ENCODE data around the gene GPR84. TPM values are rescaled to one million over a fixed set of nuclear protein-coding genes. Genes with fewer than 3 reads are reported as not detected.

GPR84 gene
- total RNA-seq, 2 donors from 2014 or later = 0.24 to 2.2 TPM

- Mint-ChIP-seq H3K27ac (peak overlapping the region; percentile 26), H3K4me3 (no peak overlapping the region), H3K36me3 (ENCODE audit: low read depth) (no peaks in the 10 kb centered on the region), H3K9me3 (no peaks in the 10 kb centered on the region), H3K27me3 (no peaks in the 10 kb centered on the region), H3K4me1 (peaks cover 12% of the 10 kb centered on the region)
- no peak for ATAC-seq (replicated peaks)
Observed at GRCh38 chr12:54386403-54387113, 22.3 kb upstream of the GPR84 start.

GRCh38 chr12:54385251-54385914 is 21.1 kb upstream of the GPR84 start:
- no peak overlapping the region for H3K4me3 Mint-ChIP-seq

GRCh38 chr12:54384591-54385041 is 20.3 kb upstream of the GPR84 start, which contains the start of gene ZNF385A:
Gene ZNF385A (minus strand): TSS chr12:54384733. CDS start chr12:54384514, 219 bp downstream.
- no peak for ATAC-seq (replicated peaks)
- Mint-ChIP-seq H3K4me3 (no peak within 1 kb of the TSS), H3K36me3 (ENCODE audit: low read depth) (no peaks in the 10 kb centered on the region), H3K9me3 (no peaks in the 10 kb centered on the region), H3K4me1 (peaks cover 6% of the 10 kb centered on the region), H3K27me3 (no peaks in the 10 kb centered on the region), H3K27ac (peak within 1 kb of the TSS; percentile 74)

More at GRCh38 chr12:54385251-54385914, 21.1 kb upstream of the GPR84 start:
- Mint-ChIP-seq H3K9me3 (no peaks in the 10 kb centered on the region), H3K4me1 (peaks cover 11% of the 10 kb centered on the region), H3K36me3 (ENCODE audit: low read depth) (no peaks in the 10 kb centered on the region), H3K27me3 (no peaks in the 10 kb centered on the region), H3K27ac (no peak overlapping the region)
- ATAC-seq (replicated peaks) = no peak

GRCh38 chr12:54383041-54383609 is 18.8 kb upstream of the GPR84 start:
- H3K36me3 Mint-ChIP-seq (ENCODE audit: low read depth) = no peaks in the 10 kb centered on the region
- no peaks in the 10 kb centered on the region for H3K27me3 Mint-ChIP-seq
- peaks cover 4% of the 10 kb centered on the region for H3K4me1 Mint-ChIP-seq
- H3K27ac Mint-ChIP-seq = peak overlapping the region; percentile 74
- H3K9me3 Mint-ChIP-seq = no peaks in the 10 kb centered on the region
- peak overlapping the region; percentile 28 for H3K4me3 Mint-ChIP-seq
- peak; percentile 91 for ATAC-seq (replicated peaks)

GRCh38 chr12:54381136-54381535 is 16.9 kb upstream of the GPR84 start:
- H3K27me3 Mint-ChIP-seq = no peaks in the 10 kb centered on the region
- ATAC-seq (replicated peaks) = no peak
- H3K4me3 Mint-ChIP-seq = no peak overlapping the region
- no peaks in the 10 kb centered on the region for H3K36me3 Mint-ChIP-seq (ENCODE audit: low read depth)
- no peak overlapping the region for H3K27ac Mint-ChIP-seq
- peaks cover 4% of the 10 kb centered on the region for H3K4me1 Mint-ChIP-seq
- no peaks in the 10 kb centered on the region for H3K9me3 Mint-ChIP-seq

GRCh38 chr12:54379398-54380201 is 15.3 kb upstream of the GPR84 start:
- Mint-ChIP-seq H3K9me3 (no peaks in the 10 kb centered on the region), H3K4me3 (peak overlapping the region; percentile 49), H3K36me3 (ENCODE audit: low read depth) (no peaks in the 10 kb centered on the region), H3K27ac (peak overlapping the region; percentile 53), H3K4me1 (peaks cover 4% of the 10 kb centered on the region), H3K27me3 (no peaks in the 10 kb centered on the region)
- peak; percentile 76 for ATAC-seq (replicated peaks)

- Mint-ChIP-seq H3K36me3 (ENCODE audit: low read depth) (no peaks in the 10 kb centered on the region), H3K27me3 (no peaks in the 10 kb centered on the region), H3K9me3 (no peaks in the 10 kb centered on the region), H3K4me3 (peak overlapping the region; percentile 49), H3K4me1 (peaks cover 4% of the 10 kb centered on the region), H3K27ac (no peak overlapping the region)
- ATAC-seq (replicated peaks) = peak; percentile 31
Observed at GRCh38 chr12:54378796-54379397, 14.6 kb upstream of the GPR84 start.

GRCh38 chr12:54377797-54378515 is 13.7 kb upstream of the GPR84 start:
- Mint-ChIP-seq H3K9me3 (no peaks in the 10 kb centered on the region), H3K4me1 (peaks cover 4% of the 10 kb centered on the region)
- no peak for ATAC-seq (replicated peaks)

GRCh38 chr12:54377007-54377406 is 12.7 kb upstream of the GPR84 start:
- H3K4me1 Mint-ChIP-seq = peaks cover 4% of the 10 kb centered on the region
- no peaks in the 10 kb centered on the region for H3K36me3 Mint-ChIP-seq (ENCODE audit: low read depth)
- H3K27ac Mint-ChIP-seq = no peak overlapping the region
- ATAC-seq (replicated peaks) = no peak
- H3K4me3 Mint-ChIP-seq = no peak overlapping the region
- no peaks in the 10 kb centered on the region for H3K9me3 Mint-ChIP-seq
- H3K27me3 Mint-ChIP-seq = no peaks in the 10 kb centered on the region

More at GRCh38 chr12:54377797-54378515, 13.7 kb upstream of the GPR84 start:
- Mint-ChIP-seq H3K27me3 (no peaks in the 10 kb centered on the region), H3K36me3 (ENCODE audit: low read depth) (no peaks in the 10 kb centered on the region), H3K4me3 (no peak overlapping the region), H3K27ac (no peak overlapping the region)

GRCh38 chr12:54376596-54376995 is 12.3 kb upstream of the GPR84 start:
- Mint-ChIP-seq H3K27ac (peak overlapping the region; percentile 11), H3K4me3 (no peak overlapping the region), H3K4me1 (peaks cover 4% of the 10 kb centered on the region), H3K36me3 (ENCODE audit: low read depth) (no peaks in the 10 kb centered on the region), H3K27me3 (no peaks in the 10 kb centered on the region), H3K9me3 (no peaks in the 10 kb centered on the region)
- ATAC-seq (replicated peaks) = no peak

GRCh38 chr12:54375259-54375579 is 10.9 kb upstream of the GPR84 start:
- Mint-ChIP-seq H3K9me3 (no peaks in the 10 kb centered on the region), H3K4me1 (peaks cover 4% of the 10 kb centered on the region), H3K27ac (peak overlapping the region; percentile 11), H3K36me3 (ENCODE audit: low read depth) (no peaks in the 10 kb centered on the region), H3K4me3 (no peak overlapping the region), H3K27me3 (no peaks in the 10 kb centered on the region)
- ATAC-seq (replicated peaks) = no peak

- Mint-ChIP-seq H3K27ac (peak overlapping the region; percentile 11), H3K36me3 (ENCODE audit: low read depth) (no peaks in the 10 kb centered on the region), H3K9me3 (no peaks in the 10 kb centered on the region), H3K27me3 (no peaks in the 10 kb centered on the region), H3K4me3 (no peak overlapping the region), H3K4me1 (peaks cover 4% of the 10 kb centered on the region)
- no peak for ATAC-seq (replicated peaks)
Observed at GRCh38 chr12:54374562-54375258, 10.4 kb upstream of the GPR84 start.
